ENCODE results near the gene RNPEP.
A peak's percentile ranks its signal among the peaks of the same experiment; 100 is the strongest.

The RNPEP gene

GRCh38 chr1:201999625-202000238 is 17.3 kb downstream of the RNPEP start:
- Histone ChIP-seq H3K27ac (replicated peaks) (no peak overlapping the region), H3K4me3 (replicated peaks; ENCODE audit: insufficient read depth, low read length) (no peak overlapping the region), H3K27me3 (ENCODE audit: insufficient read depth, poor library complexity, severe bottlenecking) (no peaks in the 10 kb centered on the region)
- peak; percentile 18 to 41 for DNase-seq (ENCODE audit: low read depth in 1 of 2, low spot score in 1 of 2)
- TF ChIP-seq, protein P1, sequence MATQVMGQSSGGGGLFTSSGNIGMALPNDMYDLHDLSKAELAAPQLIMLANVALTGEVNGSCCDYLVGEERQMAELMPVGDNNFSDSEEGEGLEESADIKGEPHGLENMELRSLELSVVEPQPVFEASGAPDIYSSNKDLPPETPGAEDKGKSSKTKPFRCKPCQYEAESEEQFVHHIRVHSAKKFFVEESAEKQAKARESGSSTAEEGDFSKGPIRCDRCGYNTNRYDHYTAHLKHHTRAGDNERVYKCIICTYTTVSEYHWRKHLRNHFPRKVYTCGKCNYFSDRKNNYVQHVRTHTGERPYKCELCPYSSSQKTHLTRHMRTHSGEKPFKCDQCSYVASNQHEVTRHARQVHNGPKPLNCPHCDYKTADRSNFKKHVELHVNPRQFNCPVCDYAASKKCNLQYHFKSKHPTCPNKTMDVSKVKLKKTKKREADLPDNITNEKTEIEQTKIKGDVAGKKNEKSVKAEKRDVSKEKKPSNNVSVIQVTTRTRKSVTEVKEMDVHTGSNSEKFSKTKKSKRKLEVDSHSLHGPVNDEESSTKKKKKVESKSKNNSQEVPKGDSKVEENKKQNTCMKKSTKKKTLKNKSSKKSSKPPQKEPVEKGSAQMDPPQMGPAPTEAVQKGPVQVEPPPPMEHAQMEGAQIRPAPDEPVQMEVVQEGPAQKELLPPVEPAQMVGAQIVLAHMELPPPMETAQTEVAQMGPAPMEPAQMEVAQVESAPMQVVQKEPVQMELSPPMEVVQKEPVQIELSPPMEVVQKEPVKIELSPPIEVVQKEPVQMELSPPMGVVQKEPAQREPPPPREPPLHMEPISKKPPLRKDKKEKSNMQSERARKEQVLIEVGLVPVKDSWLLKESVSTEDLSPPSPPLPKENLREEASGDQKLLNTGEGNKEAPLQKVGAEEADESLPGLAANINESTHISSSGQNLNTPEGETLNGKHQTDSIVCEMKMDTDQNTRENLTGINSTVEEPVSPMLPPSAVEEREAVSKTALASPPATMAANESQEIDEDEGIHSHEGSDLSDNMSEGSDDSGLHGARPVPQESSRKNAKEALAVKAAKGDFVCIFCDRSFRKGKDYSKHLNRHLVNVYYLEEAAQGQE (IDR thresholded peaks at IDR 0.05; ENCODE audit: insufficient replicate concordance, low read depth): no peak
- TF ChIP-seq CTCF (IDR thresholded peaks at IDR 0.05; ENCODE audit: insufficient read depth, low read length): peak; percentile 68

- no peak overlapping the region for H3K27ac ChIP-seq (replicated peaks)
- DNase-seq (ENCODE audit: low read depth in 1 of 2, low spot score in 1 of 2): no peak
- TF ChIP-seq GABPA (IDR thresholded peaks at IDR 0.05; ENCODE audit: low read depth): no peak
- TF ChIP-seq, protein P1 (IDR thresholded peaks at IDR 0.05; ENCODE audit: insufficient replicate concordance, low read depth): no peak
- no peak for TF ChIP-seq POLR2AphosphoS5 (IDR thresholded peaks at IDR 0.05; ENCODE audit: low read depth)
- TF ChIP-seq SPI1 (IDR thresholded peaks at IDR 0.05; ENCODE audit: borderline replicate concordance, low read depth): no peak
- no peak for TF ChIP-seq CTCF (IDR thresholded peaks at IDR 0.05; ENCODE audit: insufficient read depth, low read length)
- no peak overlapping the region for H3K4me3 ChIP-seq (replicated peaks; ENCODE audit: insufficient read depth, low read length)
- H3K27me3 ChIP-seq (ENCODE audit: insufficient read depth, poor library complexity, severe bottlenecking): no peaks in the 10 kb centered on the region
Measured at GRCh38 chr1:202002507-202002906, 20.1 kb downstream of the RNPEP start.

- Histone ChIP-seq H3K27me3 (ENCODE audit: insufficient read depth, poor library complexity, severe bottlenecking) (no peaks in the 10 kb centered on the region), H3K27ac (replicated peaks) (no peak overlapping the region), H3K4me3 (replicated peaks; ENCODE audit: insufficient read depth, low read length) (no peak overlapping the region)
- DNase-seq (ENCODE audit: low read depth in 1 of 2, low spot score in 1 of 2): no peak
- TF ChIP-seq, protein P1 (IDR thresholded peaks at IDR 0.05; ENCODE audit: insufficient replicate concordance, low read depth): no peak
- TF ChIP-seq CTCF (IDR thresholded peaks at IDR 0.05; ENCODE audit: insufficient read depth, low read length): no peak
- TF ChIP-seq GABPA (IDR thresholded peaks at IDR 0.05; ENCODE audit: low read depth): no peak
- TF ChIP-seq POLR2AphosphoS5 (IDR thresholded peaks at IDR 0.05; ENCODE audit: low read depth): no peak
- TF ChIP-seq SPI1 (IDR thresholded peaks at IDR 0.05; ENCODE audit: borderline replicate concordance, low read depth): no peak
Measured at GRCh38 chr1:202004711-202005110, 22.3 kb downstream of the RNPEP start.

Measured in HL-60 (cell line).